Activated CD4-positive, alpha-beta T cell treated with anti-CD3 and anti-CD28 coated beads, Interleukin-2, amount 50 U/mL, for 1 hour (primary cell): ENCODE measurements around the gene L1CAM.

Source experiments
- DNase-seq: peaks from one replicate; pipeline ENCODE4 v3.0.0-alpha.2; 2020

L1CAM gene

DNA sequence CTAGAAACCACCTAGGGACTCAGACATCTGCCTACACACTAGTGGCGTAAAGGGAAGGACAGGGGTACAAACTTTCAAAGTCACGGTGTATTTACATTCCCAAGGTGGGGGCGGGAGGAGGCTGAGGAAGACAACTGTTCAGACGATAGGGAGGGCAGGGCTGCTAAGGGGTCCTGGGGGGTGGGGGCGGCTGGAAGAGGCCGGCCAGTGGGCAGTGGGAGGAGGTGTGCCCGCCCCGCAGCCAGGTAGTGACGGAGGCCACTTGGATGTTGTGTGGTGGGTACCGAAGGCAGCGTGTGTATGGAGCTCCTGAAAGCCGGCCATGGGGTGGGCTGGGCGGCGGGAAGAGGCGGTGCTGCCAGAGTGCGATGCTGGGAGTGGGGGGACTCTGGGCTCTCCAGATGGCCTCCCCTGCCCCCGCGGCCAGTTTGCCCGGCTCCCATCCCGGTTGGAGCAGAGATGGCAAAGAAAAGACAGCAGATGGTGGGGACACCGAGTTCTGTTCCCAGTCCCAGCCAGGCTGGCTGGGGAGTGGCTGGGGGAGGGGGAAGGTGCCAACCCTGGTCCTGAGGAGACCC is 24.2 kb downstream of the L1CAM start:
- no peak for DNase-seq

DNA sequence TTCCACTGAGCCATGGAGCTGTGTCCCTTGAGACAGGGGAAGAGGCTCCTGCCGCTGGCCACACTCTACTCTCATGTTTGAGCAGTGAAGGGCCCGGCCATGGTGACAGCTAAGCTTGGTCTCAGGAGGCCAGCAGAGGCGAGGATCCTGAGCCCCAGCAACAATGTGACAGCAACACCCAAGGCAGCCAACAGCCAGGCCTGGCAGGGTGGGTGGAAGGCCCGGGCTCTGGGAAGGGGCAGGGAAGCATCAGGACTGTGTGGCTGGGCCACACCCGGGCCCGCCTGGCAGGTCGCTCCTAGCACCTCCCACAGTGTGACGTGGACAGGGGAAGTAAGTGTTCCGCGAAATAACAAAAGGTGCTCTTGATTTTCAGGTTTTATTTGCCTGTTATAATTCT is 24.8 kb downstream of the L1CAM start:
- no peak for DNase-seq

DNA sequence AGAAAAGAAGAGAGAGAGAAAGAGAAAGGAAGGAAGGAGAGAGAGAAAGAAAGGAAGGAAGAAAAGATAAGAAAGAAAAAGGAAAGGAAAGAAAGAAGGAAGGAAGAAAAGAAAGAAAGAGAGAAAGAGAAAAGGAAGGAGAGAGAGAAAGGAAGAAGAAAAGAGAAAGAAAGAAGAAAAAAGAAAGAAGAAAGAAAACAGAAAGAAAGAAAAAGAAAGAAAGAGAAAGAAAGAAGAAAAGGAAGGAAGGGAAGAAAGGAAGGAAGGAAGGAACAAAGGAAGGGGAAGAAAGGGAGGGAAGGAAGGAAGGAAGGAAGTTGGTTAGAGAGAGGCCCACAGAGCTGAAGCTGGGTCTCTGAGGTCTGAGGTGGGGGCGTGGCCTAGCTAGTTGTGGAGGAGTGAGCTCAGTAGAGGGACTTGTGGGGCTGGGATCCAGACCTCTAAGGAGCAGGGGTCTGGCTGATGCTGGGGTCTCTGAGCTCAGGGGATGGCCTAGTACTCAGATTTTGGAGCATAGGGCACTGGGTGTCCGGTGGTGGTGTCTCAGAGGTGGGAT is 28.5 kb downstream of the L1CAM start:
- DNase-seq = no peak

DNA sequence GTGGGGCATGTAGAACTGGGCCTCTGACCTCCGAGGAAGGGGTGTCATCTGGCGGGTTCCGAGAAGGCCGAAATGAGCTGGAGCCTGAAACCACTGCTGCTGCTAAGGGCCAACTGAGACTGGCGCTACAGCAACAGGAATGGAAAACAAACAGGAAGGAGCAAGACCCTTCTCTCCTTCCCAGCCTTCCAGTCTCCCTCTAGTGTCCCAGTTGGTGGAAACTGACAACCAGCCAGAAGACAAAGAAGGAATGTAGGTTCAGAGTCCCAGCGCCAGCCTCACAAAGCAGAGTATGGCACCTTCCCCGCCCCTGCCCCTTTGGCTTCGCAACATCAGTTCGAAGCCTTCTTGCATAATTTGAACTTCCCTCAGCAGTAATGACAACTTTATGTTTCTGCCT is 31.3 kb downstream of the L1CAM start:
- no peak for DNase-seq

DNA sequence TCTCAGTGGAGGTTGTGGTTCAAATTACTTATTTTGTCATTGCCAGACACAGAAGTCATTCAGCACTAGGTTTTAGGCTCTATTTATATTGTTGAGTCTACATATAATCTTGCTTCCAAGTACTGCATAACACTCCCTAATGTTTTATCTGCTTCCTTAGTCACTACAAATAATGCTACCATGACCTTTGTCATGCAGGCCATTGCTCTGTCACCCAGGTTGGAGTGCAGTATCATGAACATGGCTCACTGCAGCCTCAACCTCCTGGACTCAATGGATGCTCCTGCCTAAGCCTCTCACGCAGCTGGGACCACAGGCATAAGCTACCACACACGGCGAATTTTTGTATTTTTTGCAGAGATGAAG is 32.1 kb downstream of the L1CAM start:
- no peak for DNase-seq

DNA sequence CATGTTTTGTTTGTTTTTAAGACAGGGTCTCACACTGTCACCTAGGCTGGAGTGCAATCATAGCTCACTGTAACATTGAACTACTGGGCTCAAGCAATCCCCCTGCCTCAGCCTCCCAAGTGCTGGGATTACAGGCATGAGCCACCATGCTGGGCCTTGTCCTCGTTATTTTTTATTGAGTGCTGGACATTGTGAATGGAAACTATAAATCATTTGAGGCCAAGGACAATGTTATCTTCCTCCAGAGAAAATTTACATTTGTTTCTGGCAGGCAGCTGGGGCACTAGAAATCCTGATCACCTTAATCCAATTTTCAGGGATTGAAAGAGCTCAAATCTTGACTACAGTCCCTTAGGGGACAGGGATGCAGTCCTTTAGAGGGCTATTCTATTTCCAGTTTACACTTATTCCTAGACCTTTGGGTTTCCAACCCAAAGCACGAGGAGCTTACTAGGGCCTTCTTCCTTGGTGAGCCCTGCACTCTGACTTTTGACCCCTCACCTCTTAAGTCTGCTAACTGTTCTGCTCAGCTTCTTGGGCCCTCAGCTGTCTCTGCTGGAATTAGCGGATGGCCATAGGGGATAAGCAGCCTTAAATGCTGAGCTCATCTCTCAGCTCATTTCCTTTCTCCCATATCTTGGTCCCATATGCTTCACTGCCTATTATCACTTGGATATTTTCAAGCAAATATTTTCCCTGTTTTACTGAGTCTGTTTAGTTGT is 32.6 kb downstream of the L1CAM start:
- no peak for DNase-seq

DNA sequence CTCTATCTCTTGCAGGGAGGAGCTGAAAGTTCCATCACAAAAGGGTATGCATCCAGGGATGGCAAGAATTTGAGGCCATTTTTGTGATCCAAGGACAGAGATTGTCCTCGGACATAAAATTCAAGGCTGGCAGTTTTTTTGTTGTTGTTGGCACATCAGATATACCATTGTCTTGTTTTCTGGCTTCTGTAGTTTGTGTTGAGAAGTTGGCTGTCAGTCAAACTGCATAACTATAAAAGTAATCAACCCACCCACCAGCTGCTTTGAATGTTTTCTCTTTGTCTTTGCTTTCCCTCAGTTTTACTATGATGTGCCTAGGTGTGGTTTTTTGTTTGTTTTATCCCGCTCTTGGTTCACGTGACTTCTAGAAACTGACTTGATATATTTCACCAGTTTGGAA is 34.0 kb downstream of the L1CAM start:
- DNase-seq = no peak

DNA sequence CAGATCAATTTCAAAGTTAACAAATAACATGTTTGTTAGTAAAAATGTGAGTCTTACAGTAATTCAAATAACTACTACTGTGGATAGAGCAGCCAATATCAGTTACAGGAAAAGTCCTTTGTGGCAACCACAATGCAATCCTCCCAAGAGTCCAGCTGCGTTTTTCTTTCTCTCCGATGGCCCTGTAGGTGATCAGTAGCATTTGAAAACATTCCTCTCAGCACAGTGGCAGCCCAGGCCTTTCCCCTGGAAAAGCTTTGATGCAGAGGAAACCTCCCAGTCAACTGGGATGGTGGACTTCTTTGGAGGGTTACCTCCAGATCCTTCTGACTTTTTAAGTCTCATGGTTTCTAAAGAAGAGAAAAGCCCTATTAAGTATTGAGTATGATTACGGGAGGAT is 37.6 kb downstream of the L1CAM start:
- DNase-seq = no peak

DNA sequence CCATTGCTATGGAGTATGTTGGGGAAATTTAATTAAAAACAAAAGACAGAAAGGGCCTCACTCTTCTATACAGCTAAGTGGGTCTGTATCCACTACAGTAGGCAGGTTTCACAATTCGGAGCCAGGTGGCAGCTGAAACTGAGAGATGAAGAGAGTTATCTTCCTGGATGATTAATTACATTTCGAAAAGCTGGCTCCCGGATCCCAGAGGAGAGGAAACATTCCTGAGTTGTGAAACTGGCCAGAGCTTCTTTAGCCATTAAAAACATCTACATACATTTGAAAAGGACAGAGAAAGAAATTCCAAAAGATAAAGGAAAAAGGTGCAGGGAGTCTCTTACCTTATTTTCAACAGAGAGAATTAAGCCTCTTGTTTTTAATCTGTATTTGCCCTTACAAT is 40.1 kb downstream of the L1CAM start:
- DNase-seq = no peak

DNA sequence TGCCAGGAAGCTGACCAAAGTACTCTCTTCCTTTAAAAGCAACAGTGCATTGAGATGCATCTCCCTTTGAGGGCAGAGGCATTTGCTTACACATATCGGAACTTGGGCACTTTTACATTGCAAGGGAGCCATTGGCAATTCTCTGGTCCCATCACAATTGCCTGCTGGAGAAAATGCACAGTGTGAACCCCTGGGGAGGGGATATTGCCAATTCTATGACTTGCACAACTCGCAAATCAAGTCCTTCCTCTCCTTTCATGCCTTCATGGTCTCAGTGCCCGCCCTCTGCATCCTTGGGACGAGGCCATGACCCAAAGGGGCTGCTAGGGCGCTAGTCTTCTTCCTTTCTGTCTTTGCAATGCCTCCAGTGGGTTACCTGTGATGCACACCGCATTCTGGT is 40.8 kb downstream of the L1CAM start:
- no peak for DNase-seq

DNA sequence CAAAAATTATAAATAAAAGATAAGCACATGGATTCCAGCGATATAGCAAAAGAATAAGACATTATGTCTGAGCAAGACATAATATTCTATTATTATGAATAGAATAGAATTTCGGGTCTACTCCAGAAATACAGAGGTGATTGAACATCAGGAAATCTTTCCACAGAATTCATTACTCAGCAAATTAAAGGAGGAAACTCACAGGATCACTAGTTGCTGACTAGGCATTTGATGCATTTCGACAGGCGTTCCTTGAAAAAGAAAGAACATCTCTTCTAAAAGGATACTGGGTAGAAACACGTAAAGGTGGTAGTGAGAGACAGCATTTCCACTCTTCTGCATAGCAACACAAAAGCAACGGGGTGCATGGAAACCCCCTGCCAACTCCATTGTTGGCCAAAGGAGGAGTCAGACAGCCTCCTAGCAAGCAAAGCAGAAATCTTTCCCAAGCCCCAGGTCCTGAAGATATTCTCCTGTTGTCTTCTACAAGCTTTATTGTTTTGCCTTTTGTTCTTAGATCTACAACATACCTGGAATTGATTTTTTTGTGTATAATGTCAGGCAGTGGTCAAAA is 41.4 kb downstream of the L1CAM start:
- DNase-seq = no peak

DNA sequence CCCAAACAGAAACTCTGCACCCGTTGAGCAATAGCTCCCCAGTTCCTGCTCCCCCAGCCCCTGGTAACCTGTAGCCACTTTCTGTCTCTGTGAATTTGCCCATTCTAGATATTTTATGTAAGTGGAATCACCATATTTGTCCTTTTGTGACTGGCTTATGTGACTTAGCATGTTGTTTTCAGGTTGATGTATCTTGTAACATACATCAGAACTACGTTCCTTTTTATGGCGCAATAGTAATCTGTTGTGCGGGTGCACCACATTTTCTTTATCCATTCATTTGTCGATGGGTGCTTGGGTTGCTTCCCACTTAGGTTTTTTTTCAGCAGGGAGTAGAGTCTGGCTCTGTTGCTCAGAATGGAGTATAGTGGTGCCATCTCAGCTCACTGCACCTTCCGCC is 49.1 kb downstream of the L1CAM start:
- DNase-seq = no peak

DNA sequence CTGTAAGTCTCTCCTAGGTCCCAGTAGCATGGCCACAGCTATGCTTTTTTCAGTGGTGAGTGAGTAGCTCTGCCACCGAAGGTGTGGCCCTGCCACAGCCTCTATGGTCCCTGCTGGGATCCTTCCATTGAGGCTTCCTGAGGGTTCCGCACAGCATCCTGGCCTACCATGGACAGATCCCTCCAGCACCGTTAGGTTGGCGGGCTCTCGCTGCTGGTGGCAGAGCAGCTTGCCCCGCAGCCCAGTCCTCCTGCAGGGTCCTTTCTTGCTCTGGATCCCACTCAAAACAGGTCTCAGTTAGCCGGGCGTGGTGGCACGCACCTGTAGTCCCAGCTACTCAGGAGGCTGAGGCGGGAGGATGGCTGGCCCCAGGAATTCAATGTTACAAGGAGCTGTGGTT is 53.2 kb downstream of the L1CAM start:
- DNase-seq = no peak

DNA sequence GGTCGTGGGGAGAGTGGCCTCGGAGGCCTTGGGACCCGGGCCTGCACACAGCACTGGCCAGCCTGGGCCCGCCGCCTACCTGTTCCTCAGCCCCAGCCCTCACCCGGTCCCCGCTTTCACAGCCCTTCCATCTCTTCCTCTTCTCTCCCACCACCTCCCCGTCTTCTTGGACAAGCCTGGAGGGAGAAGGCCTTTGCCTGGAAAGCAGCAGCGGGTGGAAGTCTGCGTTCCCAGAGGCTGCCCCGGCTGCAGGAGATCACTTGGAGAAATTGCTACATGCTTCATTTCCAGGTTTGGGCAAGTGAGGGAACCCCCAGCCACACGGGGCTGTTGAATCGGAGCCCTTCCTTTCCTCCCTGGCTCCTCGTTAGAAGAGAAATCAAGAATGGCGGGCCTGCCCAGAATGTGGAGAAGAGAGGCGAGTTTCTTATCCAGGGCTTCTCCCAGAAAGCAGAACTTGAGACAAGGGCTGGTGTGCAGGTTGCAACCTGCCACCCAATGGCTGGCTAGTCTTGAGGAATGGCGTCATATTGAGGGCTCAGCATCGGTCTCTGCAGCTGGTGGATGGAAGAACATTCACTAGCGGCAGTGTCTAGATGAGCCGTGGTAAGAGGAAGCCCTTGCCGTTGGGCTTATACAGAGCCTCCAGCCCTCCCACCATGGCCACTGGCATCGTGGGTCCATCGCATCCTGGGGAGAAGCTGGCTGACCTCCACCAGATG is 54.4 kb downstream of the L1CAM start:
- DNase-seq = no peak

DNA sequence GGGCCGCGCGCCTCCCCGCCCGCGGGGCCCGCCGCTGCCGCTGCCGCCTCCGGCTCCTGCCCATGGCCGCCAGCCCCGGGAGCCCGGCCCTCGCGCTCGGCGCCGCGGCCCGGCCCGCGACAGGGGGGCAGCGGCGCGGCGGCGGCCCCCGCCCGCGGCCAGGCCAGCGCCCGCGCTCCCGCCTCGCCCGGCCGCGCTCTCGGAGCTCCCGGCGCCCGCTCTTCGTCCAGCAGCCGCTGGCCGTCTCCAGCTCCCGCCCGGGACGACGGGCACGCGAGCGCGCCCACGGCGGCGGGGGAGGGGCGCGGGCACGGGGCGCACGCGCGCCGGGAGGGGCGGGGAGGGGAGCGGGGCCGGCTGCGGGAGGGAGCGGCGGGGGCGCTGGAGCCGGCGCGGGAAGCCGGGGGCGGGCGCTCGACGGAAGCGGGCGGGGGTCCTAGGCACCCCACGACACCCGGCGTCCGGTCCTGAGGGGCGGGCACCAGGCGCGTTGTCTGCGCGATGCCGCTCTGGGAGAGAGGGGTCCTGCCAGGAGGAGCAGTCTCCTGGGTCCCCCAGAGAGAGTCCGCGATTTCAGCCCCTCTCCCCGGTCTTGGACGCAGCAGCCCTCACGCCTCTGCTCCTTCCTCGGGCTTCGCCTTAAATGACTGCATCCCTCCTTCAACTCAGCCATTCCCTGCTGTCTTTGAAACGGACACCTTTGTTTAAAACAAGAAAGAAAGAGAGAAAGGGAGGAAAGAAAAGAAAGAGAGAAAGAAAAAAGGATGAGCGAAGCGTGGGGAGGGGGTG is 55.1 kb downstream of the L1CAM start:
- no peak for DNase-seq

DNA sequence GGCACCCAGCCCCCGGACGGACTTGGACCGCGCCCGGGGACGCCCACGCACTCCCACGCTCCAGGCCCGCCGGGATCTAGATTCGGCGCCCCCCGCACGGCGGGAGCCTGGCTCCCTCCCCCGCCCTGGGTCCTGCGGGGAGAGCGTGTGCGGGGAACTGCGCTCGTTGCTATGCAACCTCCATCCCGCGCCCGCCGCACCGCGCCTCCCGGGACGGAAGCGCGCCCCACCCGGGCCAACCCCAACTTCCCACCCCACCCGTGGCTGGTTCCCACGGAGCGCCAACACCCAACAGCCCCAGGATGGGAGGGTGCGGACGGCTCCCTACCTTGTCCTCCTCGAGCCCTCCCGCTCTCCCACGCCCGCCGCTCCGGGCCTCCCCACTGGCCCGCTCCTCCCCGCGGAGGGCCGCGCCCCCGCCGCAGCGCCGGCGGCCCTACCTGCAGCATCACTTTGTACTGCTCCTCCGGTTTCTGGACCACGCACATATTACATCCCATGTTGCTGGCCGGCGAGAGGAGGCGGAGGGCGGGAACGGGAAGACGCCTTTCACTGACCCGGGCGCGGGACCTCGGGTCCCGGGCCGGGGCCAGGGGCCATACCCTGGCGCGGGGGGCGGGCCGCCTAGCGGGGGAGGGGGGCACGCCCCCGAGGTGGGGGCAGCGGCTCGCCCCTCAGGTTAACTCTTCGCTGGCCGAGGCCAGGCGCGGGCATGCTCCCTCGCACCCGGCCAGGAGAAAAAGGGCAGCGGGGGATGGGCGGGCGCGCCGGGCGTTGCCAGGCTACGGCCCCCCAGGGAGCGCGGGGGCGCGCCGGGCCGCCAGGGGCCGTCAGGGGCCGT is 56.0 kb downstream of the L1CAM start, which contains the start of gene PDZD4:
Gene PDZD4, minus strand, starts transcription at position 746 of the 841 bp plus-strand sequence. Its CDS starts 246 bp downstream, at position 500.
- no peak for DNase-seq

DNA sequence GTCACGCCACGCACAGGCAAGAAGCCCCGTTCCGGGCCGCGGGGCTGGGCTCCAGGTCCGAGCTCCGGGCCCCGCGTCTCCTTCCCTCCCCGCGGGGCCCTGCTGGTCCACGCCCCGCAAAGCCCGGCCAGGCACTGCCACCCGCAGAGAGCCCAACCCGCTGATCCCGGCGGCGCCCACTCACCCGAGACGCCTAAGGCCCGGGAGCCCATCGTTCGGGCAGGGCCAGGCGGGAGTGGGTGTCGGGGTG is 56.5 kb downstream of the L1CAM start:
- DNase-seq = no peak

DNA sequence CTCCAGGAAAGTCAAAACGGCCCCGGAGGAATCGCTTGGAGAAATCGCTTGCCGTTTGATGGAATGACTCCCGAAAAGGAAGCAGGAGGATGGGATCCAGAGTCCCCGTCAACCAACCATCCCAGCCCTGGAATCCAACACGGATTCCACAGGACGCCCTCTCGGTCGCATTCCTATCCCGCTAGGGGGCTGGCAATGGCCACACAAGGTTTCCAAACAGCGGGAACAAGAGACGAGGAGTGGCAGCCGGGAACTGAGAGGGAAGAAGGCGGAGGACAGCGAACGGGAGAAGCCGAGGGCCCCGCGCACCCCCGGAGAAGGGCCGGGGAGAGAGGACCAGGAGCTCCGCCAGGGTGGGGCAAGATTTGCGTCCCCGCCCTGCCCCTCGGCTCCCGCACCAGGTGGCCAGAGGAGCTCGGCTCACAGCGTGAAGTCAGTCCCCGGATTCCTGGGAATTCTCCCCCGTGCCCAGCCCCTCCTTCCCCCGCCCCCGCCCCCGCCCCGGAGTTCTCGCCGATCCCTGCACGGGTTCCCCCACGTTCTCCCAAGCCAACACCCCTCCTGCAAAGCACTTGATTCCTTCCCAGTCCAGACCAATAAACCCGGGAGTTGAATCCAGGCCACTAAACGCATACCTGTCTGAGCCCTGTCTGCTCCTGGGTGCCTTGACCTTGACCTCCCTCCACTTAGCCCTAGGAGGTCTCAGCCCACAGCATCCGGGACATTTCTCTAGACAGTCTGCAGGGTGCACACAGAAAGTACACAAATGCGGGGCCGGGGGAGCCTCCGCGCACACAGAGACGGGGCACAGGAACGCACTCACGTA is 57.0 kb downstream of the L1CAM start:
- no peak for DNase-seq

DNA sequence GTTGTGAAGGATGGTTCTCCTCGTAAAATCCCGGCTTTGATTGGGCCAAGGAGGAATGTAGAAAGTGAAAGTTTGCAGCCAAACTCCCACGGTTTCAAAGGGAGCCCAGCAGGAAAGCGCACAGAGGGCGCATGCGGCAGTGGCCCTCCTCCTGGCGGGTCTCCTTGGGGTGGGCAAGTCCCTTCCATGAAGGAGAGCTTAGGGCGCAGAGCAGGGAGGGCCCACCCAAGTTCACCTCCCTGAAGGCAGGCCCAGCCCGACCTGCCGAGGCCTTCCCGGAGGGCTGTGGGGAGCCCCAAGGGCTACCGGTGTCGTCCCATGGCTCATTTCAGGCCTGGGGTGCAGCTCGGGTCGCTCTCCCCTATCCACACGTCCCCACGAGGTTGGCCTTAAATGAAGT is 57.7 kb downstream of the L1CAM start:
- DNase-seq = no peak

DNA sequence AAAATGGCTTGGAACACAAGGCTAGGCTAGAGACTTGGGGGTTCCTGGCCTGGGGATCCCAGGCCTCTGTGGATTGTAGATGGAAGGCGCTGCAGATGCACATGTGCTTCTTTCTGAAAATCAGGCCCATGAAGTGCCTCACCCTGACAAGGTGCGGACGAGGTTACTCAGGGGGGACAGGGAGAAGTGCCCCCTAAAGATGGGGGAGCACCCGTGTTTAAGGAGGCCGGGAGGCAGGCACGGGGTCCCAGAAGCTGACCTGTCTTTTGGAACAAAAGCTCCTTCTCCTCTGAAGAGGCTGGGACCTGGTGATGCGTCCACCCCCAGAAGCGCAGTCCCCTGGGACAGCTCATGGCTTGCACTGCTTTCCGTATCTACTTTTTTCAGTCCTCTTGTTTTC is 58.1 kb downstream of the L1CAM start:
- no peak for DNase-seq

DNA sequence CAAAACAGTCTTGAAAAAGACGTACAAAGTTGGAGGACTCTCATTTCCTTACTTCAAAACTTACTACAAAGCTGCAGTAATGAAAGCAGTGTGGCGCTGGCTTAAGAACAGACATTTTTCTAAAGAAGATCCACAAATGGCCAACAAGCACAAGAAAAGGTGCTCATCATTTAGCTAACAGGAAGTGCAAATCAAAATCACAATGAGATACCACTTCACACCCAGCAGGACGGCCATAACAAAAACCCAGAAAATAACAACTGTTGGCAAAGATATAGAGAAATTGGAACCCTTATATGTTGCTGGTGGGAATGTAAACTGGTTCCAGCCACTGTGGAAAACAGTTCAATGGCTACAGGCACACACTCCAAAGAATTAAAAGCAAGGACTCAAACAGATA is 59.0 kb downstream of the L1CAM start:
- DNase-seq = no peak
